Measurements from ENCODE around the gene PHF19. TPM values are rescaled to one million over a fixed set of nuclear protein-coding genes. Genes with fewer than 3 reads are reported as not detected.

The PHF19 gene
- polyA plus RNA-seq, 4 donors: 29.0 to 42.0 (median 36.6) TPM

- no peak for DNase-seq (ENCODE audit: low read depth in 4 of 4, low spot score in 3 of 4)
Measured at GRCh38 chr9:120914396-120914795, 37.4 kb upstream of the PHF19 start.

- no peak for DNase-seq (ENCODE audit: low read depth in 4 of 4, low spot score in 3 of 4)
Measured at GRCh38 chr9:120913647-120914264, 36.8 kb upstream of the PHF19 start.

DNA sequence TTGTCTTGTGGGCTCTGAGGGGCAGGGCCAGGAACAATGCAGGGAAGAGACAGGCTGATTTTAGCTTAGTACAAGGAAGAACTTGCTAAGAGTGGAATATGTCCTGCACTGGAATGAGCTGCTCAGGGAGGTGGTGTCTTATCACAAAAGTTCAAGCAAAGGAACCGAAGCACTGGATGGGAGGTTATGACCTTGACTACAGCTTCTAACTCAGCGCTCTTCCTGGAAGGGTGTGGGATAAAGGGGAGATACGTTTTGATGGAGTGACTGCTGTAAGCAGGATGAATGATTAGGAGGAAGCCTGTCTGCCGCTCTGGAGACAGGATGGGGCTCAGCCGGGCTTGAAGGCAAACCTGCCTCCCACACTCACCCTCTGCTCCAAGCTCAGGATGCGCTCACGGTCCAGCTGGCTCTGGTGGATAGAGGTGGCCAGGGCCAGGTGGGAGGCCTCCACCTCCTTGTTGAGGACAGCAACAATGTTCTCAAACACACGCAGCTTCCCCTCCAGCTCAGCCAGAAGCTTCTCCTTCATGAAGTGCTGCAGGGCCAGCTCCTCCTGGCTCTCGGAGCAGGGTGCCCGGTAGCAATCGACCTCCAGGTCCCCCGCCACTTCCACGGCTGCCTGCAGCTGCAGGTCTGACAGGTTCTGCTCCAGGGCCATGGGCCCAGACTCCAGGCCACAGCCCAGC, 36.1 kb upstream of the PHF19 start:
- DNase-seq (ENCODE audit: low read depth in 4 of 4, low spot score in 3 of 4): no peak

GRCh38 chr9:120911295-120911837, 34.4 kb upstream of the PHF19 start:
- DNase-seq (ENCODE audit: low read depth in 4 of 4, low spot score in 3 of 4): no peak

DNA sequence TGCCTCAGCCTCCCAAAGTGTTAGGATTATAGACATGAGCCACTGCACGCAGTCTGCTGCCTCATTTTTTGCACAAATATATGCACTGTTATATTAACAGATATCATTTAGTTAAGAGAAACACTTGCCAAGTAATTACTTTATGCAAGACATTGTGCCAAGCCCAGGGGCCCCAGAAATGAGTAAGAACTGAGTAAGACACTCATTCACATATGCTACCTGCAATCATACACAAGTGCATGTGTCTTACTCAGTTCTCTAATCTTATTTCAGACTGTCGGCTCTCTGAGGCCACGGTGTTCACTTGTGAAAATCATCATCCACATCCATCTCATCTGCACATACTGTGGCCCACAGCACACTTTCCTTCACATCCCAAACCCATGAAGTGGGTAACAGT, 33.7 kb upstream of the PHF19 start:
- DNase-seq (ENCODE audit: low read depth in 4 of 4, low spot score in 3 of 4): no peak

GRCh38 chr9:120909904-120910303, 32.9 kb upstream of the PHF19 start:
- no peak for DNase-seq (ENCODE audit: low read depth in 4 of 4, low spot score in 3 of 4)

DNA sequence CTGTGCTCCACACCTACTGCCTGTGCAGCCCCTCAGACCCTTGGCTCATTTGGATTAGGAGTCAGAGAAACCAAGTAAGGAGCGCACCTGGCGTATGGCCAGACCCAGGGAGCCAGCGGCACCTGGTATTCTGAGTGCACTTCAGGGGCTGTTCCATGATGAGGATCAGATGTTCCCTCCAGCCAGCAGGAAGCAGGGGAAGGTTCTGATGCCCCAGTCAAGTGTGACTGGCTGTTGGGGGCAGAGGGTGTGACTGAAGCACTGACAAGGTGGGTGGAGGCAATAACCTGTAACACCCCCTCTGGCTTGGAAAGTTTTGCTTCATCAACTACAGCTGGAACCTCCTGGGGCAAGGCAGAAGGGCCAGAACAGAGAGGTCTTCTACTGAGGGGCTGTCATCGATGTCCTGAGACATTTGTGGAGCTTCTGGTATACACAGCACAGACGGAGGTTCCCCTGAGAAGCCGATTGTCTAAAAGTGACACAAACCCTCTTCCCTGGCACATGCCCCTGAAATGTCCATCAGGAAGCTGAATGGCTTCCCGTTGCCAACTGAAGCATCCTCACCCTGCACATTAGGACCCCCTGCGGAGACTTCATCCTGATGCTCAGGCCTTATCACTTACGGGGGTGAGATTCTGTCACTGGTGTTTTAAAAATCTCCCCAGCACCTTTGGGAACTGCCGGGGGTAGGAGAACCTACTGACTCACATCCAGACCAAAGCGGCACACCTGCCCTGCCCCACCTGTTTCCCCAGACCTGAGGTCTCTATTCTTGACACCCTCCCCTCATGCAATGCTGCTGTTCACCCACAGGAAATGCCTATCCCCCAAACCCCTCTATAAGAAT, 28.6 kb upstream of the PHF19 start:
- no peak for DNase-seq (ENCODE audit: low read depth in 4 of 4, low spot score in 3 of 4)

- DNase-seq (ENCODE audit: low read depth in 4 of 4, low spot score in 3 of 4): no peak
Measured at GRCh38 chr9:120904978-120905301, 28.0 kb upstream of the PHF19 start.

- DNase-seq (ENCODE audit: low read depth in 4 of 4, low spot score in 3 of 4): no peak
Measured at GRCh38 chr9:120904061-120904977, 27.3 kb upstream of the PHF19 start.

DNA sequence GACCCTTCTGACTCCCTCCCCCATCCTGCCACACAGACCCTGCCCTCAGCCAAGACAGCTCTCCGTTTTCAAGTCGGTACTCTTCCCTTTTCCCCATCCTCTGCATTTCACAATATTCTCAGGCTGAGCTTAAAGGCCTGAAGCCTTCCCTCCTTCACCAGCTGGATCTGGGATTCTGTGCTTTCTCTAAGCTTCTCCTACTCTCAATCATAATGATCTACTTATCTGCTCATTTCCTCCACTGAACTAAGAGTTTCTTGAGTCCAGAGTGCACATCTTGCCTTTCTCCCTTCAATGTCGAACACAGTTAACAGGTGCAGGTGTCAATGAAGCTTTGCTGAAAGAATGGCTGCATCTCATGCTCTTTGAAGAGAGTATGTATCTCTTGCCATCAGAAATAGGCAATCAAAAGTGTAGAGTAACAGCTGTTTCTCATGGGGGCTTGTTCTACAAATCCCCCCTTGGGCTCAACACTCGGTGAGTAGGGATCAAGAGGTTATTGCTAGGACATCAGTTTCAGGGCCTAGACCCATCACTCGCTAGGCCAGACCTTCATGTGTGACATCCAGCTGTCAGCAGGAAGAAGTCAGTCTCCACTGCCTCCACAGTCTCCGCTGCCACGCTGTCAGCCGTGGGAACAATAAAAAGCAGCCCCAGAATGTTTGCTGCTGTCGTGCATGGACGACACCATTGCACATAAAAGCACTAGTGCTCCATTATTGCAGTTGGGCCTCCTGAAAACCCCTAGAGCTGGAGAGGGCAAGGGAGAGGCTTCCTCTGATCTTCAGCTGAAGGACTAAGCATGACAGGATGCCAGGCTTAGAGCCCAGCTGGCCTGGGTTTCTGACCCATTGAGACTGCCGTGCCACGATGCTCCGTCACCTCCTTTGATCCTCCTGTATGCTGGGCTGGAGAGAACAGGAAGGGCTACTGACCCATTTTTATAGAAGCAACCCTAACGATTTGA, 25.9 kb upstream of the PHF19 start:
- no peak for DNase-seq (ENCODE audit: low read depth in 4 of 4, low spot score in 3 of 4)

GRCh38 chr9:120901755-120902568, 25.0 kb upstream of the PHF19 start:
- DNase-seq (ENCODE audit: low read depth in 4 of 4, low spot score in 3 of 4): no peak

- no peak for DNase-seq (ENCODE audit: low read depth in 4 of 4, low spot score in 3 of 4)
Measured at GRCh38 chr9:120900824-120901223, 23.8 kb upstream of the PHF19 start.

DNA sequence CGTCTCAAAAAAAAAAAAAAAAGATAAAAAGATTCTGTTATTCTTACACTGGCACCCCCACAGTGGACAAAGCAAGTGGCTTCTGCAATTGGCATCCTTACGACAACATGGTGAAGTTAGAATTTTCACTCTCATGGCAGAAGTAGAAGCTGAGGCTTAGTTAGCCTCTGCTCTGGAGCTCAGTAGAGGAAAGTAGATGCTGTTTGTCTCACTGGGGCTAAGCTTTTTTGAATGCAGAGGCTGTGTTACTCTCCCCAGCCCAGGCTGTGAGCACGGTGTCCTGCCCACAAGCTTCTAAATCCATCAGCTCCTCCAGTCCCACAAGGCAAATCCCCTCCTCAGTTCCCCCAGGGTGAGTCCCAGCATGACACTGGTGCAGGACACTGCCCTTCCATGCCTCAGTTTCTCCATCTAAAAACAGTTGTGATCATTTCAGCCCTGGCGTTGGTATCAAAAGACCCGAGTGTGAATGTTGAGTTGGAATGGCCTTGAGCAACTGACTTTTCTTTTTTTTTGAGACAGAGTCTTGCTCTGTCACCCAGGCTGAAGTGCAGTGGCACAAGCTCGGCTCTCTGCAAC, 22.6 kb upstream of the PHF19 start:
- DNase-seq (ENCODE audit: low read depth in 4 of 4, low spot score in 3 of 4): no peak

DNA sequence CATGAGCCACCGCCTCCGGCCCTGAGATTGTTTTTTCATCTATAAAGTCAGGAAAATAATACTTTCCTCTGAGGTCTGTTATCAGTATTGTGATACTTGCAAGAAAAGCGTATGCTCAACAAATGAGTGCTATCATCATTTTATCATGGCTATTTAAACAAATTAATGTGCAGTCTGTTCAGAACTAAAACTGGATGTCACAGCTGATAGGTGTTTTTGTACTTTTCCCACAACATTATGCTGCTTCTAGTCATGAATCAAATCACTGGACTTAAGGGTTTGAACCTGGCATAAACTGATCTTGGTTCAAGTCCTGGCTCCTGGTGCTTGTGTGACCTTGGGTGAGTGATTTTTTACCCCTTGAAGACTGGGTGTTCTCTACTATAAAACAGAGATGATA, 21.4 kb upstream of the PHF19 start:
- no peak for DNase-seq (ENCODE audit: low read depth in 4 of 4, low spot score in 3 of 4)

DNA sequence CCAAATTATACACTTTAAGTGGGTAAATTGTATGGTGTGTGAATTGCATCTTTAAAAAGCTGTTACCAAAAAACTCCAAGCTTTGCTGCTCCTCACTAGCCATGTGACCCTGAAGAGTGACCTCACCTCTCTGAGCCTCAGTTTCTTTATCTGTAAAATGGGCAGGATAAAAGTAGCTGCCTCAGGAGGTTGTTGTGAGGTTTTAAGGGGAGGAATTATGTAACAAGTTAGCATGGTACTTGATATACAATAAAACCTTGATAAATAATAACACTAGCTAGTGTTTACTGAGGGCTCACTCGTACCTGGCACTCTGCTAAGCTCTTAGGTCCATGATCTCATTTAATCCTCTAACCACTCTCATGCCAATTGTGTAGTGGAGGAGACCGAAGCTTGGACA, 19.0 kb upstream of the PHF19 start:
- no peak for DNase-seq (ENCODE audit: low read depth in 4 of 4, low spot score in 3 of 4)

- no peak for DNase-seq (ENCODE audit: low read depth in 4 of 4, low spot score in 3 of 4)
Measured at GRCh38 chr9:120894321-120895148, 17.5 kb upstream of the PHF19 start.

- no peak for DNase-seq (ENCODE audit: low read depth in 4 of 4, low spot score in 3 of 4)
Measured at GRCh38 chr9:120893611-120894307, 16.8 kb upstream of the PHF19 start.

All from left renal pelvis (tissue), 4 donors.